Endothelial cell (in vitro differentiated cells): Measurements from ENCODE around the gene SAE1. TPM values are rescaled to one million over a fixed set of nuclear protein-coding genes. Genes with fewer than 3 reads are reported as not detected.

Experiments
- DNase-seq: peaks from one replicate; pipeline ENCODE4 v3.0.0; 2021; ENCODE audit warnings: low spot score
- H3K27ac Mint-ChIP-seq: one replicate; pipeline ENCODE4 v1.8.0; 2021; ENCODE audit warnings: mixed read lengths, inconsistent platforms; ENCODE audit not compliant: unreplicated experiment
- H3K27me3 Mint-ChIP-seq: one replicate; pipeline ENCODE4 v1.8.0; 2021; ENCODE audit warnings: mild to moderate bottlenecking, moderate library complexity, mixed read lengths, inconsistent platforms; ENCODE audit not compliant: unreplicated experiment
- H3K36me3 Mint-ChIP-seq: one replicate; pipeline ENCODE4 v1.8.0; 2021; ENCODE audit warnings: mild to moderate bottlenecking, low read depth, mixed read lengths, inconsistent platforms; ENCODE audit not compliant: unreplicated experiment
- H3K4me1 Mint-ChIP-seq: one replicate; pipeline ENCODE4 v1.8.0; 2021; ENCODE audit warnings: mild to moderate bottlenecking, mixed read lengths, inconsistent platforms; ENCODE audit not compliant: unreplicated experiment
- H3K4me3 Mint-ChIP-seq: one replicate; pipeline ENCODE4 v1.8.0; 2021; ENCODE audit warnings: mild to moderate bottlenecking, mixed read lengths, inconsistent platforms; ENCODE audit not compliant: unreplicated experiment
- H3K9me3 Mint-ChIP-seq: one replicate; pipeline ENCODE4 v1.8.0; 2021; ENCODE audit warnings: mixed read lengths, inconsistent platforms; ENCODE audit not compliant: unreplicated experiment
- CTCF ChIP-seq: fragments of 200-600 bp; sonication (generic); IDR thresholded peaks from one replicate; pipeline ENCODE4 v1.5.0; 2021; ENCODE audit warnings: antibody characterized with exemption; ENCODE audit not compliant: unreplicated experiment
- total RNA-seq: library from RNA; stranded (reverse); fragmentation: NEBNext Ultra II Directional; extraction: Animal tissue kit (Norgen Biotek cat#: 25700); gene quantifications from one replicate; pipeline ENCODE4 v1.2.1, GENCODE V29; 2021; ENCODE audit not compliant: unreplicated experiment

SAE1 gene
- total RNA-seq, 1 donor from 2014 or later, result 134 TPM

- Mint-ChIP-seq H3K4me3 (no peak overlapping the region), H3K27ac (no peak overlapping the region), H3K9me3 (no peaks in the 10 kb centered on the region), H3K27me3 (peaks cover 8% of the 10 kb centered on the region), H3K4me1 (peaks cover 14% of the 10 kb centered on the region), H3K36me3 (peaks cover 10% of the 10 kb centered on the region)
- TF ChIP-seq CTCF, result no peak
- DNase-seq, result peak; percentile 53
These were observed 109.1 kb downstream of the SAE1 start for GRCh38 chr19:47239610-47240296.

- Mint-ChIP-seq H3K4me1 (peaks cover 21% of the 10 kb centered on the region), H3K4me3 (no peak overlapping the region), H3K27me3 (peaks cover 12% of the 10 kb centered on the region), H3K9me3 (no peaks in the 10 kb centered on the region), H3K36me3 (peaks cover 15% of the 10 kb centered on the region), H3K27ac (no peak overlapping the region)
- DNase-seq, result no peak
- TF ChIP-seq CTCF, result no peak
These were observed 109.9 kb downstream of the SAE1 start for GRCh38 chr19:47240556-47240955.

- H3K4me1 Mint-ChIP-seq, result peaks cover 21% of the 10 kb centered on the region
- peaks cover 15% of the 10 kb centered on the region for H3K36me3 Mint-ChIP-seq
- DNase-seq, result peak; percentile 50
- H3K27me3 Mint-ChIP-seq, result peaks cover 12% of the 10 kb centered on the region
- H3K9me3 Mint-ChIP-seq, result no peaks in the 10 kb centered on the region
- H3K4me3 Mint-ChIP-seq, result no peak overlapping the region
- TF ChIP-seq CTCF, result no peak
- H3K27ac Mint-ChIP-seq, result no peak overlapping the region
These were observed 110.6 kb downstream of the SAE1 start for GRCh38 chr19:47240996-47241918.

GRCh38 chr19:47241919-47242577, 111.4 kb downstream of the SAE1 start:
- Mint-ChIP-seq H3K9me3 (no peaks in the 10 kb centered on the region), H3K27me3 (peaks cover 12% of the 10 kb centered on the region), H3K4me3 (no peak overlapping the region), H3K27ac (no peak overlapping the region), H3K36me3 (peaks cover 15% of the 10 kb centered on the region), H3K4me1 (peaks cover 21% of the 10 kb centered on the region)
- no peak for DNase-seq
- TF ChIP-seq CTCF, result no peak
